Prostate gland (tissue), 2 donors: ENCODE results near the gene KLLN. TPM values are rescaled to one million over a fixed set of nuclear protein-coding genes. Genes with fewer than 3 reads are reported as not detected.
"Not testable (repeated sequence)": the region's sequence is repeated elsewhere in the genome, so short reads cannot be mapped to it uniquely, and the experiment has no call there.

Source experiments
- DNase-seq: peaks from one replicate; pipeline ENCODE4 v3.0.0-alpha.2; 2019; ENCODE audit warnings: low spot score
- H3K27ac ChIP-seq, 2 donors: fragments of 200-600 bp; sonication (generic); 2 replicates each; pipeline ENCODE4 v1.5.1; 2017 to 2019
- H3K27me3 ChIP-seq: fragments of 200-600 bp; sonication (generic); replicated peaks from 2 replicates; pipeline ENCODE4 v1.5.1; 2019; ENCODE audit not compliant: insufficient read depth
- H3K36me3 ChIP-seq, 2 donors: fragments of 200-600 bp; sonication (generic); 1 replicate in 1 of 2; 2 replicates in 1 of 2; pipeline versions ENCODE4 v1.5.1 to v1.8.1; 2017 to 2019
- H3K4me1 ChIP-seq: fragments of 200-600 bp; sonication (generic); replicated peaks from 2 replicates; pipeline ENCODE4 v1.5.1; 2019
- H3K4me3 ChIP-seq, 2 donors: fragments of 200-600 bp; sonication (generic); 2 replicates each; pipeline ENCODE4 v1.5.1; 2017 to 2019
- H3K9me3 ChIP-seq: fragments of 200-600 bp; sonication (generic); 2 replicates; pipeline ENCODE4 v1.5.1; 2017
- CTCF ChIP-seq, 4 experiments: fragments of 200-600 bp in 2 of 4; fragments of 450-650 bp in 2 of 4; sonication (generic) in 2 of 4; IDR thresholded peaks; 1 replicate in 3 of 4; 2 replicates in 1 of 4; pipeline ENCODE4 v1.5.1; 2016 to 2019; ENCODE audit warnings: antibody characterized with exemption in 4 of 4, mild to moderate bottlenecking in 2 of 4, moderate library complexity in 2 of 4
- POLR2A ChIP-seq: fragments of 450-650 bp; IDR thresholded peaks from one replicate; pipeline ENCODE4 v1.6.1; 2016; ENCODE audit warnings: antibody characterized with exemption, mild to moderate bottlenecking
- POLR2AphosphoS5 ChIP-seq: sonication (generic); formaldehyde crosslinking; IDR thresholded peaks from one replicate; pipeline ENCODE4 v1.6.1; 2017; ENCODE audit warnings: antibody characterized with exemption
- WGBS: methylation state at CpG from one replicate; pipeline ENCODE4 v1.1.5; 2018; 5-methylcytosine and 5-hydroxymethylcytosine counted together
- intact Hi-C: fragments of 100-400 bp; cut with DNase I; formaldehyde crosslinking; loops from one replicate; pipeline ENCODE4 v1.14.2; 2022
- total RNA-seq, 2 donors: library from RNA; depleted of rRNA; stranded (reverse); fragments of >200 nt; gene quantifications; one replicate each; pipeline ENCODE4 v1.1.0, GENCODE V29; 2016

Gene KLLN
- total RNA-seq, 2 donors from 2014 or later, result 0.55 to 1.1 TPM

GRCh38 chr10:87869773-87870551, 6.6 kb upstream of the KLLN start:
- 77% methylated on average over 3 of the region's 3 CpGs for WGBS
- intact Hi-C loops, result loop anchor here (10.0 kb wide), 1 partner anchor 265 kb away; no protein-coding TSS in a partner anchor
- no peak overlapping the region for H3K4me3 ChIP-seq
- H3K27me3 ChIP-seq, result no peaks in the 10 kb centered on the region
- no peaks in the 10 kb centered on the region for H3K9me3 ChIP-seq
- H3K4me1 ChIP-seq, result no peaks in the 10 kb centered on the region
- peak overlapping the region in 1 of 2 donors; percentile 7 for H3K27ac ChIP-seq
- DNase-seq, result no peak
- TF ChIP-seq POLR2A, result no peak
- no peak for TF ChIP-seq CTCF (IDR thresholded peaks at IDR 0.05)
- no peak for TF ChIP-seq POLR2AphosphoS5
- H3K36me3 ChIP-seq, result no peaks in the 10 kb centered on the region

GRCh38 chr10:87869139-87869538, 5.8 kb upstream of the KLLN start:
- H3K27ac ChIP-seq, result peak overlapping the region in 1 of 2 donors; percentile 7
- H3K36me3 ChIP-seq, H3K4me1 ChIP-seq, H3K27me3 ChIP-seq, H3K9me3 ChIP-seq, H3K4me3 ChIP-seq, DNase-seq: not testable (repeated sequence)
- WGBS, result 76% methylated on average over 9 of the region's 9 CpGs
- intact Hi-C loops, result loop anchor here (10.0 kb wide), 1 partner anchor 266 kb away; no protein-coding TSS in a partner anchor

GRCh38 chr10:87868277-87868676, 4.9 kb upstream of the KLLN start:
- no peaks in the 10 kb centered on the region for H3K9me3 ChIP-seq
- no peaks in the 10 kb centered on the region for H3K27me3 ChIP-seq
- H3K27ac ChIP-seq, result peak overlapping the region; percentile 89 to 97
- WGBS, result 7% methylated on average over 1 of the region's 1 CpG
- TF ChIP-seq CTCF (IDR thresholded peaks at IDR 0.05), result no peak
- TF ChIP-seq POLR2A, result no peak
- TF ChIP-seq POLR2AphosphoS5, result no peak
- no peaks in the 10 kb centered on the region for H3K36me3 ChIP-seq
- peak overlapping the region; percentile 64 to 95 for H3K4me3 ChIP-seq
- DNase-seq, result no peak
- intact Hi-C loops, result loop anchor here (10.0 kb wide), 1 partner anchor 267 kb away; no protein-coding TSS in a partner anchor
- no peaks in the 10 kb centered on the region for H3K4me1 ChIP-seq

GRCh38 chr10:87867453-87867852, 4.1 kb upstream of the KLLN start:
- no peaks in the 10 kb centered on the region for H3K27me3 ChIP-seq
- no peak for DNase-seq
- peak overlapping the region; percentile 89 to 97 for H3K27ac ChIP-seq
- no peaks in the 10 kb centered on the region for H3K4me1 ChIP-seq
- TF ChIP-seq POLR2A (no peak), POLR2AphosphoS5 (no peak), CTCF (IDR thresholded peaks at IDR 0.05) (no peak)
- no peaks in the 10 kb centered on the region for H3K36me3 ChIP-seq
- intact Hi-C loops, result loop anchor here (10.0 kb wide), 1 partner anchor 267 kb away; no protein-coding TSS in a partner anchor
- H3K4me3 ChIP-seq, result peak overlapping the region; percentile 64 to 95
- no peaks in the 10 kb centered on the region for H3K9me3 ChIP-seq

GRCh38 chr10:87866412-87866974, 3.2 kb upstream of the KLLN start:
- Histone ChIP-seq H3K4me3 (peak overlapping the region; percentile 64 to 95), H3K27ac (peak overlapping the region; percentile 89 to 97), H3K9me3 (no peaks in the 10 kb centered on the region), H3K4me1 (no peaks in the 10 kb centered on the region), H3K27me3 (no peaks in the 10 kb centered on the region), H3K36me3 (no peaks in the 10 kb centered on the region)
- intact Hi-C loops, result loop anchor here (10.0 kb wide), 1 partner anchor 268 kb away; no protein-coding TSS in a partner anchor
- WGBS, result 4% methylated on average over 3 of the region's 3 CpGs
- no peak for DNase-seq
- no peak for TF ChIP-seq CTCF (IDR thresholded peaks at IDR 0.05)
- TF ChIP-seq POLR2AphosphoS5, result no peak
- TF ChIP-seq POLR2A, result no peak
